Measurements from ENCODE around the gene DCLRE1B. TPM values are rescaled to one million over a fixed set of nuclear protein-coding genes. Genes with fewer than 3 reads are reported as not detected.

Gene DCLRE1B
- total and polyA plus RNA-seq, 9 of the 15 experiments (the other 6 are each of a cell fraction or from before 2014, with no cell fraction given): 10.6 to 28.8 (median 17.2) TPM

- TF ChIP-seq ZNF780A (CRISPR knock-in tag; IDR thresholded peaks at IDR 0.05) (no peak), POLR2AphosphoS5 (IDR thresholded peaks at IDR 0.05; ENCODE audit: control insufficient read depth, insufficient read depth, low read depth, low read length) (peak; percentile 100), CBFA2T2 (conservative IDR thresholded peaks at IDR 0.05) (peak; percentile 99), ZNF785 (CRISPR knock-in tag; IDR thresholded peaks at IDR 0.05) (no peak), CBFA2T3 (IDR thresholded peaks at IDR 0.05) (peak; percentile 100), ELK1 (CRISPR knock-in tag; IDR thresholded peaks at IDR 0.05) (no peak), ZNF507 (tag; conservative IDR thresholded peaks at IDR 0.05) (no peak), U2AF2 (optimal IDR thresholded peaks at IDR 0.05; ENCODE audit: low read depth, low read length) (no peak), MNT (conservative IDR thresholded peaks at IDR 0.05) (peak; percentile 77 to 91), CCAR2 (IDR thresholded peaks at IDR 0.05; ENCODE audit: low read depth, low read length) (no peak), ZNF655 (CRISPR knock-in tag; IDR thresholded peaks at IDR 0.05) (no peak), BRD9 (IDR thresholded peaks at IDR 0.05; ENCODE audit: low read depth, partially characterized antibody) (no peak), CXXC5 (CRISPR knock-in tag; IDR thresholded peaks at IDR 0.05) (peak; percentile 100), ARID3B (CRISPR knock-in tag; IDR thresholded peaks at IDR 0.05; ENCODE audit: borderline replicate concordance) (no peak), ZNF57 (CRISPR knock-in tag; IDR thresholded peaks at IDR 0.05) (no peak), TFAM (CRISPR knock-in tag; conservative IDR thresholded peaks at IDR 0.05) (no peak), ZNF512 (tag; IDR thresholded peaks at IDR 0.05) (no peak), YBX1 (IDR thresholded peaks at IDR 0.05) (no peak), SIN3A (IDR thresholded peaks at IDR 0.05; ENCODE audit: borderline replicate concordance in 2 of 2, control insufficient read depth in 1 of 2, low read depth in 2 of 2, low read length in 2 of 2) (no peak)
Measured at GRCh38 chr1:113913887-113914664, 8.9 kb downstream of the DCLRE1B start (continued).

Data from K562 (cell line).